H1 (cell line): ENCODE measurements around the gene MYRF. TPM values are rescaled to one million over a fixed set of nuclear protein-coding genes. Genes with fewer than 3 reads are reported as not detected.

Source experiments
- CTCF ChIA-PET: fragments of 300-600 bp; sonication (Branson Sonifier 250); formaldehyde crosslinking; loops from one replicate; lab custom pipeline; 2021; ENCODE audit not compliant: partially characterized antibody; lab: Charles Lee
- POLR2A ChIA-PET: fragments of 300-600 bp; sonication (Branson Sonifier 250); formaldehyde crosslinking; loops from one replicate; lab custom pipeline; 2021; ENCODE audit warnings: inconsistent platforms; ENCODE audit not compliant: partially characterized antibody; lab: Charles Lee
- DNase-seq, 2 experiments: peaks; one replicate each; pipeline versions ENCODE4 v3.0.0 to v3.0.0-alpha.2; 2010 to 2022; ENCODE audit warnings: low spot score in 2 of 2, low read depth in 1 of 2, mixed read lengths in 1 of 2
- FAIRE-seq: peaks from 2 replicates; lab custom pipeline; 2011; peaks lifted over from hg19 to GRCh38; lab: Jason Lieb, UNC
- H2AFZ ChIP-seq: 2 replicates; pipeline ENCODE4 v1.8.1; 2012; ENCODE audit warnings: low read length, inconsistent platforms
- H2AK5ac ChIP-seq: 2 replicates; pipeline ENCODE4 v1.6.1; 2013; ENCODE audit warnings: low read depth, low read length
- H2BK120ac ChIP-seq: replicated peaks from 2 replicates; pipeline ENCODE3; 2013; ENCODE audit warnings: low read depth, low read length, inconsistent platforms
- H2BK12ac ChIP-seq: 2 replicates; pipeline ENCODE4 v1.6.1; 2013; ENCODE audit warnings: low read depth, low read length
- H2BK15ac ChIP-seq: 2 replicates; pipeline ENCODE4 v1.6.1; 2013; ENCODE audit warnings: low read length
- H2BK20ac ChIP-seq: 2 replicates; pipeline ENCODE4 v1.6.1; 2013; ENCODE audit warnings: low read length
- H2BK5ac ChIP-seq: 2 replicates; pipeline ENCODE4 v1.6.1; 2013; ENCODE audit warnings: low read depth, low read length
- H3K14ac ChIP-seq: 2 replicates; pipeline ENCODE4 v1.6.1; 2013; ENCODE audit warnings: inconsistent platforms; ENCODE audit not compliant: insufficient read length
- H3K18ac ChIP-seq: 2 replicates; pipeline ENCODE4 v1.6.1; 2013; ENCODE audit warnings: low read length; ENCODE audit errors: extremely low read depth
- H3K23ac ChIP-seq: 2 replicates; pipeline ENCODE4 v1.6.1; 2013; ENCODE audit warnings: inconsistent platforms; ENCODE audit not compliant: insufficient read length
- H3K23me2 ChIP-seq: 2 replicates; pipeline ENCODE4 v1.6.1; 2013; ENCODE audit warnings: low read depth, low read length
- H3K27ac ChIP-seq: 2 replicates; pipeline ENCODE4 v1.6.1; 2011; ENCODE audit warnings: low read depth, low read length, inconsistent platforms
- H3K27me3 ChIP-seq, 4 experiments: replicated peaks in 1 of 4; 1 replicate in 1 of 4; 2 replicates in 3 of 4; pipeline versions ENCODE4 v1.6.1 to v1.8.1; 2011 to 2013; ENCODE audit warnings: low read length in 3 of 4, mild to moderate bottlenecking in 3 of 4, inconsistent platforms in 2 of 4, mixed read lengths in 2 of 4, moderate library complexity in 1 of 4; ENCODE audit not compliant: control insufficient read depth in 3 of 4, insufficient read depth in 3 of 4; ENCODE audit errors: extremely low read depth in 1 of 4
- H3K36me3 ChIP-seq, 4 experiments: 2 replicates each; pipeline versions ENCODE4 v1.6.1 to v1.8.1; 2011 to 2013; ENCODE audit warnings: mild to moderate bottlenecking in 4 of 4, low read length in 3 of 4, moderate library complexity in 2 of 4, control low read depth in 1 of 4, inconsistent platforms in 1 of 4; ENCODE audit not compliant: insufficient read depth in 4 of 4, control insufficient read depth in 2 of 4
- H3K4ac ChIP-seq: replicated peaks from 2 replicates; pipeline ENCODE3; 2013; ENCODE audit warnings: low read length, low read depth, mixed read lengths, inconsistent platforms; ENCODE audit not compliant: insufficient read length
- H3K4me1 ChIP-seq, 4 experiments: replicated peaks in 1 of 4; 1 replicate in 1 of 4; 2 replicates in 3 of 4; pipeline versions ENCODE4 v1.6.1 to v1.8.1; 2011 to 2013; ENCODE audit warnings: low read length in 3 of 4, inconsistent platforms in 2 of 4, mixed read lengths in 1 of 4; ENCODE audit not compliant: insufficient read depth in 4 of 4, control insufficient read depth in 3 of 4
- H3K4me2 ChIP-seq, 2 experiments: 2 replicates each; pipeline versions ENCODE4 v1.6.1 to v1.8.1; 2011 to 2013; ENCODE audit warnings: low read depth in 2 of 2, low read length in 2 of 2, control low read depth in 1 of 2, inconsistent platforms in 1 of 2, mild to moderate bottlenecking in 1 of 2; ENCODE audit not compliant: insufficient read depth in 1 of 2
- H3K4me3 ChIP-seq, 4 experiments: fragments of 200-600, 300-600 bp in 1 of 4; sonication (generic), shearing (Covaris generic), sonication (Bioruptor Twin) in 1 of 4; 2 replicates each; pipeline versions ENCODE4 v1.5.1 to v1.8.1; 2011 to 2016; ENCODE audit warnings: low read length in 4 of 4, low read depth in 3 of 4, control low read depth in 2 of 4, inconsistent platforms in 2 of 4, mild to moderate bottlenecking in 2 of 4, mixed read lengths in 1 of 4, moderate library complexity in 1 of 4; ENCODE audit not compliant: insufficient read depth in 2 of 4; ENCODE audit errors: extremely low read depth in 1 of 4
- H3K56ac ChIP-seq: replicated peaks from 2 replicates; pipeline ENCODE3; 2013; ENCODE audit warnings: low read depth, mild to moderate bottlenecking, mixed read lengths, low read length, inconsistent platforms; ENCODE audit not compliant: insufficient read length
- H3K79me1 ChIP-seq: 2 replicates; pipeline ENCODE4 v1.6.1; 2013; ENCODE audit warnings: low read depth, low read length, control low read depth
- H3K79me2 ChIP-seq, 2 experiments: 2 replicates each; pipeline versions ENCODE4 v1.6.1 to v1.8.1; 2012 to 2013; ENCODE audit warnings: low read length in 2 of 2, mild to moderate bottlenecking in 2 of 2, inconsistent platforms in 1 of 2; ENCODE audit not compliant: insufficient read depth in 2 of 2, control insufficient read depth in 1 of 2
- H3K9ac ChIP-seq, 4 experiments: replicated peaks in 1 of 4; 1 replicate in 1 of 4; 2 replicates in 3 of 4; pipeline versions ENCODE4 v1.6.1 to v1.8.1; 2011 to 2013; ENCODE audit warnings: low read depth in 3 of 4, low read length in 3 of 4, control low read depth in 2 of 4, mild to moderate bottlenecking in 2 of 4, moderate library complexity in 2 of 4, inconsistent platforms in 1 of 4; ENCODE audit errors: extremely low read depth in 1 of 4
- H3K9me3 ChIP-seq, 2 experiments: 2 replicates each; pipeline versions ENCODE4 v1.6.1 to v1.8.1; 2012 to 2013; ENCODE audit warnings: mild to moderate bottlenecking in 2 of 2, moderate library complexity in 2 of 2, control low read depth in 1 of 2, inconsistent platforms in 1 of 2, low read depth in 1 of 2, low read length in 1 of 2, mixed read lengths in 1 of 2; ENCODE audit not compliant: insufficient read depth in 2 of 2
- H4K20me1 ChIP-seq, 2 experiments: replicated peaks in 1 of 2; 2 replicates each; pipeline versions ENCODE3 to v1.8.1; 2011 to 2013; ENCODE audit warnings: inconsistent platforms in 2 of 2, low read length in 2 of 2, mild to moderate bottlenecking in 1 of 2; ENCODE audit not compliant: insufficient read depth in 2 of 2, control insufficient read depth in 1 of 2
- H4K5ac ChIP-seq: 2 replicates; pipeline ENCODE4 v1.6.1; 2013; ENCODE audit warnings: low read length, low read depth, mixed read lengths, inconsistent platforms; ENCODE audit not compliant: insufficient read length
- H4K8ac ChIP-seq: 2 replicates; pipeline ENCODE4 v1.8.0; 2013; ENCODE audit warnings: mild to moderate bottlenecking, moderate library complexity, low read length, inconsistent platforms; ENCODE audit not compliant: insufficient read depth; ENCODE audit errors: extremely low read depth
- H4K91ac ChIP-seq: replicated peaks from 2 replicates; pipeline ENCODE3; 2013; ENCODE audit warnings: low read length, mixed read lengths, inconsistent platforms; ENCODE audit not compliant: insufficient read length
- GABPA ChIP-seq: IDR thresholded peaks from 2 replicates; pipeline ENCODE4 v1.6.1; 2011; ENCODE audit warnings: mild to moderate bottlenecking, low read length, moderate library complexity, borderline replicate concordance; ENCODE audit not compliant: insufficient read depth
- HDAC2 ChIP-seq, 2 experiments: fragments of 300-600 bp in 1 of 2; sonication (generic) in 1 of 2; IDR thresholded peaks; 2 replicates each; pipeline ENCODE4 v1.6.1; 2011 to 2012; ENCODE audit warnings: low read depth in 2 of 2, low read length in 2 of 2, mild to moderate bottlenecking in 2 of 2, moderate library complexity in 2 of 2, borderline replicate concordance in 1 of 2, inconsistent platforms in 1 of 2
- SIRT6 ChIP-seq: IDR thresholded peaks from one replicate; pipeline ENCODE4 v1.7.1; 2012; ENCODE audit warnings: low read length, inconsistent platforms
- TAF7 ChIP-seq: optimal IDR thresholded peaks from 2 replicates; pipeline ENCODE3; 2011; ENCODE audit warnings: low read depth, mild to moderate bottlenecking, inconsistent platforms, low read length, moderate library complexity, borderline replicate concordance
- WGBS, 2 experiments: shearing (Covaris generic) in 1 of 2; methylation state at CpG; one replicate each; pipeline versions ENCODE4 v1.1.6 to v1.1.7; 2013 to 2015; ENCODE audit warnings: low lambda C conversion rate in 2 of 2, mixed read lengths in 2 of 2, inconsistent platforms in 1 of 2, low coverage in 1 of 2, missing lambda C conversion rate in 1 of 2; ENCODE audit not compliant: insufficient replicate concordance in 2 of 2, insufficient coverage in 1 of 2, insufficient read length in 1 of 2; ENCODE audit errors: extremely low coverage in 1 of 2, missing lambda C conversion rate in 1 of 2; 5-methylcytosine and 5-hydroxymethylcytosine counted together
- polyA plus RNA-seq, 7 experiments: library from polyadenylated mRNA; depleted of rRNA in 3 of 7; stranded (reverse) in 5 of 7; unstranded in 2 of 7; fragments of >200 nt in 5 of 7; fragments of 200-250 nt in 2 of 7; gene quantifications; 1 replicate in 5 of 7; 2 replicates in 1 of 7; 4 replicates in 1 of 7; pipeline versions ENCODE4 v1.2.1 to v1.2.3, GENCODE V29; 2011 to 2013; ENCODE audit warnings: missing spikeins in 2 of 7, mixed read lengths in 2 of 7
- total RNA-seq: library from RNA; stranded (reverse); fragmentation: NEBNext Ultra II Directional; extraction: Animal tissue kit (Norgen Biotek cat#: 25700); gene quantifications from 2 replicates; pipeline ENCODE4 v1.2.1, GENCODE V29; 2021

The MYRF gene
- total and polyA plus RNA-seq, 2 of the 8 experiments (the other 6 are each of a cell fraction or from before 2014, with no cell fraction given) = 6.0 to 6.1 TPM

- H4K8ac ChIP-seq = no peak overlapping the region
- no peak overlapping the region for H3K23ac ChIP-seq
- H2AFZ ChIP-seq = no peak overlapping the region
- no peak overlapping the region for H2BK120ac ChIP-seq
- H3K9ac ChIP-seq = no peak overlapping the region
- peaks cover 0 to 8% (median 4%) of the 10 kb centered on the region in 4 experiments; a peak in 3 of 8 replicates for H3K36me3 ChIP-seq
- CTCF ChIA-PET = interaction anchor here (0.6 to 2.4 kb wide), 5 partner anchors 12 to 66 kb away, joined by 3 to 15 read pairs (median 4); no protein-coding TSS in a partner anchor
- no peak overlapping the region for H2BK20ac ChIP-seq
- H2BK15ac ChIP-seq = no peak overlapping the region
- H3K4me2 ChIP-seq = no peak overlapping the region; a peak in 1 of 4 replicates
- WGBS, 2 experiments = 81% methylated on average over 3 of the region's 4 CpGs; no CpG with 5 or more reads in 1 of the 2 experiments
- H3K27ac ChIP-seq = no peak overlapping the region
- no peak overlapping the region for H2BK5ac ChIP-seq
- H3K9me3 ChIP-seq = no peaks in the 10 kb centered on the region
- no peak overlapping the region for H3K18ac ChIP-seq
- peaks cover 19 to 36% of the 10 kb centered on the region in 2 experiments for H4K20me1 ChIP-seq
- H3K27me3 ChIP-seq = no peaks in the 10 kb centered on the region
- H3K79me1 ChIP-seq = peaks cover 21% of the 10 kb centered on the region
- H3K4me3 ChIP-seq = no peak overlapping the region
- H3K4me1 ChIP-seq = peaks cover 11 to 48% (median 29%) of the 10 kb centered on the region in 4 experiments
- no peak overlapping the region for H3K56ac ChIP-seq
- FAIRE-seq (no peak), DNase-seq (no peak)
- H4K5ac ChIP-seq = no peak overlapping the region
- TF ChIP-seq GABPA (no peak), TAF7 (no peak), SIRT6 (no peak), HDAC2 (IDR thresholded peaks at IDR 0.05; ENCODE audit: borderline replicate concordance in 1 of 2, low read depth in 2 of 2, low read length in 2 of 2) (no peak)
- no peak overlapping the region for H2BK12ac ChIP-seq
- H3K4ac ChIP-seq = no peak overlapping the region
- H3K14ac ChIP-seq = no peak overlapping the region
- no peak overlapping the region for H2AK5ac ChIP-seq
- H4K91ac ChIP-seq = no peak overlapping the region
- POLR2A ChIA-PET = interaction anchor here (1.0 to 9.9 kb wide), 4 partner anchors 14 to 39 kb away, joined by 3 to 210 read pairs (median 8); partner anchors contain the start of genes FADS1 and FEN1
- peaks cover 8% of the 10 kb centered on the region for H3K23me2 ChIP-seq
- H3K79me2 ChIP-seq = peaks cover 29 to 85% of the 10 kb centered on the region in 2 experiments
Measured at GRCh38 chr11:61832207-61832606, 79.8 kb downstream of the MYRF start.
